ENCODE measurements around the gene CDK6. TPM values are rescaled to one million over a fixed set of nuclear protein-coding genes. Genes with fewer than 3 reads are reported as not detected.

Gene CDK6
- total RNA-seq, 1 donor from 2014 or later: 23.3 TPM

GRCh38 chr7:92808006-92808405, 28.4 kb downstream of the CDK6 start:
- H3K4me1 Mint-ChIP-seq (ENCODE audit: low read depth): peaks cover 4% of the 10 kb centered on the region
- H3K4me3 Mint-ChIP-seq (ENCODE audit: low read depth): no peak overlapping the region
- H3K27ac Mint-ChIP-seq: no peak overlapping the region
- H3K36me3 Mint-ChIP-seq (ENCODE audit: insufficient read depth): no peaks in the 10 kb centered on the region
- no peaks in the 10 kb centered on the region for H3K9me3 Mint-ChIP-seq (ENCODE audit: low read depth)
- no peak for DNase-seq (ENCODE audit: low spot score, unreplicated experiment)
- H3K27me3 Mint-ChIP-seq: no peaks in the 10 kb centered on the region
- no peak for TF ChIP-seq CTCF (IDR thresholded peaks at IDR 0.05; ENCODE audit: unreplicated experiment)

DNA sequence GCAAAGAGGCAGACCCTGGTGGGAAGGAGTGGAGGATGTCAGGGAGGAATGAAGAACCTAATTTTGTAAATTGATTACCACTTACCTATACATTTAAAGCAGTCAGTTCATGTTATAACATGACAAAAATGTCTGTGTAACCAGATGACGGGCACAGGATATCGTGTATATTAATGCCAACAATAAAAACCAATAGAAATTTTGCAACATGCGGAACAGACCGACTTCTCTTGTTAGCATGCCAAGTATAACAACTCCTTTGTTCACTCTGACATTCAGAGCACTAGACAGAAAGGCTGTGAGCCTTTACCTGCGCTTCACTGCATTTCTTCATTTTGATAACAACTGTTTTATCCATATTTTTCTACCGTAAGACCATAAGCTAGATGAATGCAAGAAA, 29.9 kb downstream of the CDK6 start:
- Mint-ChIP-seq H3K9me3 (ENCODE audit: low read depth) (no peaks in the 10 kb centered on the region), H3K36me3 (ENCODE audit: insufficient read depth) (no peaks in the 10 kb centered on the region), H3K27ac (no peak overlapping the region), H3K4me1 (ENCODE audit: low read depth) (peaks cover 4% of the 10 kb centered on the region), H3K27me3 (no peaks in the 10 kb centered on the region), H3K4me3 (ENCODE audit: low read depth) (no peak overlapping the region)
- no peak for TF ChIP-seq CTCF (IDR thresholded peaks at IDR 0.05; ENCODE audit: unreplicated experiment)
- no peak for DNase-seq (ENCODE audit: low spot score, unreplicated experiment)

DNA sequence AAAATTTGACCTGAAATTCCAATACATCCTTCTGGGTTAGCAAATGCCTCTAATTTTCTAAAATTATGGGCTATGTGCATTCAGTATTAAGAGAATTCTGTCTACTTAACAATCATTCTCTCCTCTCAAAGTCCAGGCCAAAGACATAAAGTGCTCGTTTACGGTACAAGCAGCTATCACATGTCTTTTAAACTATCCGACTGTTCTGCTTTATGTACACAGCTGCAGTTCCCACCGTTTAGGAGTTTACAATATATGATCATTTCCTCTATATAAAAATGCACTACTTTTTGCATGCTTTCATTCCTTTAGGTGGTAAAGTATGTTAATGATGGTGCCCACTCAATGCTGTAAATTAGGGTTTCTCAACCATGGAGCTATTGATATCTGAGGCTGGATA, 34.0 kb downstream of the CDK6 start:
- no peak overlapping the region for H3K27ac Mint-ChIP-seq
- H3K4me1 Mint-ChIP-seq (ENCODE audit: low read depth): no peaks in the 10 kb centered on the region
- H3K9me3 Mint-ChIP-seq (ENCODE audit: low read depth): no peaks in the 10 kb centered on the region
- no peak for TF ChIP-seq CTCF (IDR thresholded peaks at IDR 0.05; ENCODE audit: unreplicated experiment)
- no peaks in the 10 kb centered on the region for H3K36me3 Mint-ChIP-seq (ENCODE audit: insufficient read depth)
- H3K27me3 Mint-ChIP-seq: no peaks in the 10 kb centered on the region
- H3K4me3 Mint-ChIP-seq (ENCODE audit: low read depth): no peak overlapping the region
- no peak for DNase-seq (ENCODE audit: low spot score, unreplicated experiment)

GRCh38 chr7:92799446-92800211, 36.7 kb downstream of the CDK6 start:
- no peak for DNase-seq (ENCODE audit: low spot score, unreplicated experiment)
- no peak for TF ChIP-seq CTCF (IDR thresholded peaks at IDR 0.05; ENCODE audit: unreplicated experiment)
- Mint-ChIP-seq H3K4me1 (ENCODE audit: low read depth) (no peaks in the 10 kb centered on the region), H3K27me3 (no peaks in the 10 kb centered on the region), H3K36me3 (ENCODE audit: insufficient read depth) (no peaks in the 10 kb centered on the region), H3K4me3 (ENCODE audit: low read depth) (no peak overlapping the region), H3K9me3 (ENCODE audit: low read depth) (no peaks in the 10 kb centered on the region), H3K27ac (no peak overlapping the region)

- TF ChIP-seq CTCF (IDR thresholded peaks at IDR 0.05; ENCODE audit: unreplicated experiment): no peak
- no peak for DNase-seq (ENCODE audit: low spot score, unreplicated experiment)
- no peaks in the 10 kb centered on the region for H3K36me3 Mint-ChIP-seq (ENCODE audit: insufficient read depth)
- no peak overlapping the region for H3K4me3 Mint-ChIP-seq (ENCODE audit: low read depth)
- H3K4me1 Mint-ChIP-seq (ENCODE audit: low read depth): no peaks in the 10 kb centered on the region
- no peaks in the 10 kb centered on the region for H3K9me3 Mint-ChIP-seq (ENCODE audit: low read depth)
- H3K27me3 Mint-ChIP-seq: no peaks in the 10 kb centered on the region
- H3K27ac Mint-ChIP-seq: no peak overlapping the region
Observed at GRCh38 chr7:92798517-92799249, 37.7 kb downstream of the CDK6 start.
